ENCODE data around the gene LGR6. TPM values are rescaled to one million over a fixed set of nuclear protein-coding genes. Genes with fewer than 3 reads are reported as not detected.
A peak's percentile ranks its signal among the peaks of the same experiment; 100 is the strongest.

Gene LGR6
- total and polyA plus RNA-seq, 2 experiments from 2014 or later, result 0.66 to 0.89 TPM

GRCh38 chr1:202153284-202153683 lies 40.3 kb upstream of the LGR6 start (continued):
- no peak for TF ChIP-seq CTCF (conservative IDR thresholded peaks at IDR 0.05; ENCODE audit: low read depth in 2 of 2)
- no peak for TF ChIP-seq ZNF114 (CRISPR knock-in tag; IDR thresholded peaks at IDR 0.05)
- TF ChIP-seq STAT1 (IDR thresholded peaks at IDR 0.05; ENCODE audit: unreplicated experiment), result no peak

- Mint-ChIP-seq H3K4me3 (0 out of 3 replicates have a peak overlapping the region, but pooled peaks have one; percentile 23), H3K36me3 (ENCODE audit: low read depth) (no peaks in the 10 kb centered on the region), H3K27ac (peak overlapping the region; percentile 83), H3K9me3 (no peaks in the 10 kb centered on the region; the same call in 1 of the 3 replicates), H3K4me1 (peaks cover 18% of the 10 kb centered on the region), H3K27me3 (ENCODE audit: insufficient read depth, low read depth, poor library complexity) (peaks cover 7% of the 10 kb centered on the region)
- Histone ChIP-seq H4K20me1 (replicated peaks; ENCODE audit: insufficient read depth) (no peaks in the 10 kb centered on the region), H3K27ac (ENCODE audit: low read depth) (no peak overlapping the region), H3K79me2 (replicated peaks; ENCODE audit: insufficient read depth) (no peaks in the 10 kb centered on the region), H3K9me2 (ENCODE audit: insufficient read depth) (no peaks in the 10 kb centered on the region), H3K4me2 (no peak overlapping the region), H3K4me3 (no peak overlapping the region), H3K4me1 (ENCODE audit: insufficient read depth) (no peaks in the 10 kb centered on the region; the same call in 1 of the 2 replicates), H3F3A (replicated peaks; ENCODE audit: low read depth) (0 out of 2 replicates have a peak, but pooled peaks cover 5% of the 10 kb centered on the region), H3K27me3 (ENCODE audit: insufficient read depth) (no peaks in the 10 kb centered on the region), H3K36me3 (ENCODE audit: insufficient read depth) (no peaks in the 10 kb centered on the region), H2AFZ (no peak overlapping the region)
- ATAC-seq (no peak), DNase-seq (ENCODE audit: low spot score) (no peak)
- TF ChIP-seq POLR2AphosphoS5 (IDR thresholded peaks at IDR 0.05; ENCODE audit: low read depth) (no peak), NANOG (IDR thresholded peaks at IDR 0.05; ENCODE audit: borderline replicate concordance) (no peak), EZH2 (IDR thresholded peaks at IDR 0.05; ENCODE audit: low read depth, unreplicated experiment) (no peak), STAT1 (IDR thresholded peaks at IDR 0.05; ENCODE audit: unreplicated experiment) (no peak), CTCF (conservative IDR thresholded peaks at IDR 0.05; ENCODE audit: low read depth in 2 of 2) (no peak), ETS1 (IDR thresholded peaks at IDR 0.05) (no peak), REST (IDR thresholded peaks at IDR 0.05; ENCODE audit: unreplicated experiment) (no peak), ZNF331 (CRISPR knock-in tag; IDR thresholded peaks at IDR 0.05; ENCODE audit: low read depth) (no peak)
These were observed 39.3 kb upstream of the LGR6 start for GRCh38 chr1:202154148-202154765.

Measured in GM23338 (cell line).